Smooth muscle cell of the coronary artery (primary cell): Measurements from ENCODE around the gene SMIM28. TPM values are rescaled to one million over a fixed set of nuclear protein-coding genes. Genes with fewer than 3 reads are reported as not detected.

ENCODE experiments used
- total RNA-seq: library from RNA; depleted of rRNA; stranded (reverse); fragments of >200 nt; gene quantifications from 2 replicates; pipeline ENCODE4 v1.2.3, GENCODE V29; 2014; ENCODE audit warnings: low replicate concordance

SMIM28 gene
- not detected in 2 replicates for total RNA-seq

GRCh38 chr6:138377844-138378243 lies at the start of gene SMIM28:
SMIM28 (plus strand) TSS chr6:138377905; CDS start chr6:138378073, 168 bp downstream.

DNA sequence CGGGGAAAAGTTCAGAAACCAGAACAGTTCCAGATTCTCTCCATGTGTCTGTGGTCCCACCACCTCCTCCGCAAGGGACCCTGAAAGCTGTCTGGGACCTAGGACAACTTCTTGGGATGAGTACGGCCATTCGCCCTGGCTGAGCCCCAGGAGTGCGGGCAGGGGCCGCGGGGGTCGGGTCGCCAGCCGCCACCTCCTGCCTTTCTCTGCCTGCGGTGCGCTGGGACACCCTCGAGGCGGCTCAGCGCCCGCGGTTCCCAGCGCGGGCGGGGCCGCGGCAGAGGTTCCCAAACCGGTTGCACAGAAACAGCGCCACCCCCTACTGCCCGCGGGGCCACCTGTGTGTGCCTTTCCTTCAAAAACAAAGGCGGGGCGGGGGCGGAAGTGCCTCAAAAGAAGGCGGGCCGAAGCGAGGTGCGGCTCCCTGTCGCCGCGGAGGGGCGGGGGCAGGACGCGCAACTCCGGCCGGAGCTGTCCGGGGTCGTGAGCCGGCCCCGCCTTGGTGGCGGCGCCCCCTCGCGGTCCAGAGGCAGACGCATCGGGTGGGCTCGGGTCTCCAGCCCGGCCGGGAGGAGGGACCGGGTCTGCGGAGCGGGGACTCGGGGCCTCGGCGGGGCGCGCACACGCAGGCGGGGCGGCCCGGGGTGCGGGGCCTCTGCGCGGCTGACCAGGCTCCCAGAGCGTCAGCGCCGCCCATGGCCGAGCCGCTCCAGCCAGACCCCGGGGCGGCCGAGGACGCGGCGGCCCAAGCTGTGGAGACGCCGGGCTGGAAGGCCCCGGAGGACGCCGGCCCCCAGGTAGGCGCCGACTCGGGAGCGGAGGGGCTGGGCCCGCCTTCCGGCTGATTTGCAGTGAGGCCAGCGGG lies 26.3 kb downstream of the SMIM28 start, which contains the start of gene HEBP2:
Gene HEBP2, plus strand, starts transcription at position 423 of the 865 bp plus-strand sequence. Its CDS starts 273 bp downstream, at position 696.

Other genes starting within 250 kb of the SMIM28 start
- under 0.01 and 0.08 TPM in 2 replicates for gene ARFGEF3, start 216.0 kb upstream of the SMIM28 start, total RNA-seq
- gene PBOV1, start 159.4 kb upstream of the SMIM28 start, total RNA-seq, result not detected in 2 replicates
- 6.7 and 29.5 TPM in 2 replicates for gene HEBP2, start 26.3 kb downstream of the SMIM28 start, total RNA-seq
- 3.5 and 5.9 TPM in 2 replicates for gene NHSL1, start 121.6 kb downstream of the SMIM28 start, total RNA-seq